Mesendoderm (in vitro differentiated cells): ENCODE data around the gene ELP2.
A peak's percentile ranks its signal among the peaks of the same experiment; 100 is the strongest.

Experiments used
- DNase-seq: peaks from one replicate; pipeline ENCODE4 v3.0.0; 2013
- H2AK5ac ChIP-seq: 2 replicates; pipeline ENCODE4 v1.6.1; 2013; ENCODE audit warnings: low read length, inconsistent platforms
- H2BK120ac ChIP-seq: 2 replicates; pipeline ENCODE4 v1.6.1; 2013; ENCODE audit warnings: low read depth, mild to moderate bottlenecking, low read length, moderate library complexity, mixed read lengths
- H2BK15ac ChIP-seq: replicated peaks from 2 replicates; pipeline ENCODE4 v1.6.1; 2013; ENCODE audit warnings: low read depth, mild to moderate bottlenecking, moderate library complexity
- H2BK5ac ChIP-seq: 2 replicates; pipeline ENCODE4 v1.6.1; 2013; ENCODE audit warnings: low read length, inconsistent platforms
- H3K18ac ChIP-seq: 2 replicates; pipeline ENCODE4 v1.6.1; 2013; ENCODE audit warnings: mild to moderate bottlenecking, low read length, mixed read lengths
- H3K23ac ChIP-seq: one replicate; pipeline ENCODE4 v1.6.1; 2013; ENCODE audit warnings: low read length
- H3K27ac ChIP-seq: 2 replicates; pipeline ENCODE4 v1.5.1; 2013; ENCODE audit warnings: low read depth, mild to moderate bottlenecking, inconsistent platforms, low read length, moderate library complexity
- H3K27me3 ChIP-seq: 2 replicates; pipeline ENCODE4 v1.6.1; 2013; ENCODE audit warnings: low read length, control low read depth, mild to moderate bottlenecking, inconsistent platforms; ENCODE audit not compliant: insufficient read depth, poor library complexity
- H3K36me3 ChIP-seq: 2 replicates; pipeline ENCODE4 v1.6.1; 2013; ENCODE audit warnings: low read length, inconsistent platforms; ENCODE audit not compliant: control insufficient read depth, insufficient read depth
- H3K4ac ChIP-seq: one replicate; pipeline ENCODE4 v1.6.1; 2013; ENCODE audit warnings: low read depth, mild to moderate bottlenecking, low read length, moderate library complexity
- H3K4me1 ChIP-seq: 2 replicates; pipeline ENCODE4 v1.6.1; 2013; ENCODE audit warnings: low read depth, low read length, inconsistent platforms; ENCODE audit not compliant: control insufficient read depth
- H3K4me2 ChIP-seq: 2 replicates; pipeline ENCODE4 v1.6.1; 2013; ENCODE audit warnings: low read length
- H3K4me3 ChIP-seq: 2 replicates; pipeline ENCODE4 v1.5.1; 2013; ENCODE audit warnings: mild to moderate bottlenecking, low read length
- H3K56ac ChIP-seq: one replicate; pipeline ENCODE4 v1.6.1; 2013; ENCODE audit warnings: low read length
- H3K79me1 ChIP-seq: 2 replicates; pipeline ENCODE4 v1.6.1; 2013; ENCODE audit warnings: low read length, inconsistent platforms
- H3K79me2 ChIP-seq: 2 replicates; pipeline ENCODE4 v1.6.1; 2013; ENCODE audit warnings: mild to moderate bottlenecking, low read length; ENCODE audit not compliant: control insufficient read depth, insufficient read depth
- H3K9ac ChIP-seq: 2 replicates; pipeline ENCODE4 v1.6.1; 2013; ENCODE audit warnings: low read length, inconsistent platforms
- H4K5ac ChIP-seq: one replicate; pipeline ENCODE4 v1.6.1; 2013; ENCODE audit warnings: low read length
- H4K8ac ChIP-seq: one replicate; pipeline ENCODE4 v1.6.1; 2013; ENCODE audit warnings: low read depth, mild to moderate bottlenecking, control low read depth, low read length, moderate library complexity
- WGBS: extraction: QIAGEN DNeasy Blood & Tissue Kit; methylation state at CpG from one replicate; pipeline ENCODE4 v1.1.7; 2013; ENCODE audit warnings: low lambda C conversion rate, missing lambda C conversion rate; ENCODE audit not compliant: insufficient coverage; ENCODE audit errors: extremely low coverage; 5-methylcytosine and 5-hydroxymethylcytosine counted together

ELP2 gene

GRCh38 chr18:36099311-36099710 is 30.4 kb upstream of the ELP2 start:
- H3K79me1 ChIP-seq = no peaks in the 10 kb centered on the region
- H3K36me3 ChIP-seq = no peaks in the 10 kb centered on the region
- H2BK5ac ChIP-seq = no peak overlapping the region
- no peaks in the 10 kb centered on the region for H3K79me2 ChIP-seq
- H3K4ac ChIP-seq = no peak overlapping the region
- H3K27me3 ChIP-seq = no peaks in the 10 kb centered on the region
- H3K56ac ChIP-seq = no peak overlapping the region
- H3K23ac ChIP-seq = no peak overlapping the region
- no peak overlapping the region for H4K8ac ChIP-seq
- no peak overlapping the region for H3K9ac ChIP-seq
- H3K18ac ChIP-seq = no peak overlapping the region
- H2AK5ac ChIP-seq = no peak overlapping the region
- H2BK120ac ChIP-seq = no peak overlapping the region
- H3K4me3 ChIP-seq = no peak overlapping the region
- DNase-seq = no peak
- H3K27ac ChIP-seq = no peak overlapping the region
- no peak overlapping the region for H3K4me2 ChIP-seq
- H3K4me1 ChIP-seq = no peaks in the 10 kb centered on the region
- no peak overlapping the region for H2BK15ac ChIP-seq
- no peak overlapping the region for H4K5ac ChIP-seq

GRCh38 chr18:36101943-36102342 is 27.8 kb upstream of the ELP2 start:
- DNase-seq = peak; percentile 9
- no peak overlapping the region for H3K56ac ChIP-seq
- WGBS = no CpG with 5 or more reads among the region's 7 CpGs

GRCh38 chr18:36104749-36105148 is 24.9 kb upstream of the ELP2 start:
- no peak overlapping the region for H2BK5ac ChIP-seq
- no peak overlapping the region for H2BK120ac ChIP-seq
- H2BK15ac ChIP-seq = no peak overlapping the region
- H3K56ac ChIP-seq = no peak overlapping the region
- no peak overlapping the region for H4K5ac ChIP-seq
- H3K4me3 ChIP-seq = no peak overlapping the region
- H3K23ac ChIP-seq = no peak overlapping the region
- H3K4me1 ChIP-seq = no peaks in the 10 kb centered on the region
- DNase-seq = no peak
- H3K27me3 ChIP-seq = no peaks in the 10 kb centered on the region
- H2AK5ac ChIP-seq = no peak overlapping the region
- H3K79me2 ChIP-seq = no peaks in the 10 kb centered on the region
- no CpG with 5 or more reads among the region's 2 CpGs for WGBS
- H4K8ac ChIP-seq = no peak overlapping the region
- no peak overlapping the region for H3K9ac ChIP-seq
- no peak overlapping the region for H3K18ac ChIP-seq
- no peaks in the 10 kb centered on the region for H3K79me1 ChIP-seq
- H3K27ac ChIP-seq = no peak overlapping the region
- H3K4ac ChIP-seq = no peak overlapping the region
- no peak overlapping the region for H3K4me2 ChIP-seq
- H3K36me3 ChIP-seq = no peaks in the 10 kb centered on the region

More at GRCh38 chr18:36101943-36102342, 27.8 kb upstream of the ELP2 start:
- Histone ChIP-seq H2BK15ac (no peak overlapping the region), H3K36me3 (no peaks in the 10 kb centered on the region), H3K27ac (no peak overlapping the region), H2AK5ac (no peak overlapping the region), H4K8ac (no peak overlapping the region), H3K4me3 (no peak overlapping the region), H3K27me3 (no peaks in the 10 kb centered on the region), H3K9ac (no peak overlapping the region), H3K4me2 (no peak overlapping the region), H3K79me2 (no peaks in the 10 kb centered on the region), H2BK5ac (no peak overlapping the region), H3K18ac (no peak overlapping the region), H3K79me1 (no peaks in the 10 kb centered on the region), H3K23ac (no peak overlapping the region), H3K4ac (no peak overlapping the region), H4K5ac (no peak overlapping the region), H2BK120ac (no peak overlapping the region), H3K4me1 (no peaks in the 10 kb centered on the region)

GRCh38 chr18:36107477-36107876 is 22.2 kb upstream of the ELP2 start:
- Histone ChIP-seq H3K79me2 (no peaks in the 10 kb centered on the region), H3K79me1 (no peaks in the 10 kb centered on the region), H3K27ac (no peak overlapping the region), H2BK5ac (no peak overlapping the region), H2BK120ac (no peak overlapping the region), H3K9ac (no peak overlapping the region), H3K18ac (no peak overlapping the region), H2BK15ac (no peak overlapping the region), H4K5ac (no peak overlapping the region), H3K27me3 (no peaks in the 10 kb centered on the region), H2AK5ac (no peak overlapping the region), H4K8ac (no peak overlapping the region), H3K36me3 (no peaks in the 10 kb centered on the region), H3K4me1 (no peaks in the 10 kb centered on the region), H3K4me2 (no peak overlapping the region), H3K4ac (no peak overlapping the region), H3K4me3 (no peak overlapping the region), H3K56ac (no peak overlapping the region), H3K23ac (no peak overlapping the region)
- DNase-seq = no peak

GRCh38 chr18:36108196-36108595 is 21.5 kb upstream of the ELP2 start:
- Histone ChIP-seq H3K23ac (no peak overlapping the region), H2BK15ac (no peak overlapping the region), H4K8ac (no peak overlapping the region), H3K4me3 (no peak overlapping the region), H4K5ac (no peak overlapping the region), H2AK5ac (no peak overlapping the region), H3K79me1 (no peaks in the 10 kb centered on the region), H3K18ac (no peak overlapping the region), H3K79me2 (no peaks in the 10 kb centered on the region), H3K36me3 (no peaks in the 10 kb centered on the region), H3K56ac (no peak overlapping the region), H3K4me1 (no peaks in the 10 kb centered on the region), H3K9ac (no peak overlapping the region), H3K27ac (no peak overlapping the region), H2BK5ac (no peak overlapping the region), H2BK120ac (no peak overlapping the region), H3K27me3 (no peaks in the 10 kb centered on the region), H3K4me2 (no peak overlapping the region), H3K4ac (no peak overlapping the region)
- no peak for DNase-seq
- WGBS = no CpG with 5 or more reads among the region's 2 CpGs

- Histone ChIP-seq H2BK15ac (no peak overlapping the region), H3K4ac (no peak overlapping the region), H3K79me2 (no peaks in the 10 kb centered on the region), H4K8ac (no peak overlapping the region), H2BK120ac (no peak overlapping the region), H3K56ac (no peak overlapping the region), H3K27ac (no peak overlapping the region), H3K79me1 (no peaks in the 10 kb centered on the region), H3K4me1 (no peaks in the 10 kb centered on the region), H3K27me3 (no peaks in the 10 kb centered on the region), H3K36me3 (no peaks in the 10 kb centered on the region), H3K9ac (no peak overlapping the region), H2BK5ac (no peak overlapping the region), H2AK5ac (no peak overlapping the region), H3K4me2 (no peak overlapping the region), H4K5ac (no peak overlapping the region), H3K23ac (no peak overlapping the region), H3K18ac (no peak overlapping the region), H3K4me3 (no peak overlapping the region)
- DNase-seq = no peak
- WGBS = no CpG with 5 or more reads among the region's 5 CpGs
These were observed 21.1 kb upstream of the ELP2 start for GRCh38 chr18:36108601-36109000.
